Choroid plexus epithelial cell (primary cell): ENCODE measurements around the gene WIPF3.
A peak's percentile ranks its signal among the peaks of the same experiment; 100 is the strongest.

Experiments
- DNase-seq: peaks from one replicate; pipeline ENCODE4 v3.0.0-alpha.2; 2010; ENCODE audit warnings: low read depth
- H3K4me3 ChIP-seq: 2 replicates; pipeline ENCODE4 v1.5.1; 2011; ENCODE audit warnings: low read depth, mild to moderate bottlenecking, control low read depth, low read length, moderate library complexity
- CTCF ChIP-seq: conservative IDR thresholded peaks from 2 replicates; pipeline ENCODE4 v1.5.1; 2011; ENCODE audit warnings: low read depth, mild to moderate bottlenecking, control low read depth, inconsistent platforms, low read length, moderate library complexity

Gene WIPF3

DNA sequence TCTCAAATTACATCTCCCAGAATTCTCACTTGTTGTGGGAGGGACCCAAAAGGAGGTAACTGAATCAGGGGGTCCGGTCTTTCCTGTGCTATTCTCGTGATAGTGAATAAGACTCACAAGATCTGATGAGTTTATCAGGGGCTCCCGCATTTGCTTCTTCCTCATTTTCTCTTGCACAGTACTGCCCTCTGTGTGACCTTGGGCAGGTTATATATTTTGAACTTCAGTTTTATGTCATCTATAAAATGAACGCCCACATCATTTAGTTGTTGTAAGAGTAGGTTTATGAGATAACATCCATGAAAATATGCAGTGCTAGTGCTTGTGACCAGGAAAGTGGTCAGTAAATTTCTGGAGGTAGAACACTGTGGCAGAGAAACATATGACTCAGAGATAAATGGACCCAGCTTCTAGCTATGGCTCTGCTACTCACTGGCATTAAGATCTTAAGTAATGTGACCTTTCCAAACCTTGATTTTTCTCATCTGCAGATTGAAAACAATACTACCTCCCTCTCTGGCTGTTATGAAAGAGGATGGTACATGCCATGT, 139.0 kb downstream of the WIPF3 start:
- no peak overlapping the region for H3K4me3 ChIP-seq
- TF ChIP-seq CTCF: no peak
- DNase-seq: no peak

DNA sequence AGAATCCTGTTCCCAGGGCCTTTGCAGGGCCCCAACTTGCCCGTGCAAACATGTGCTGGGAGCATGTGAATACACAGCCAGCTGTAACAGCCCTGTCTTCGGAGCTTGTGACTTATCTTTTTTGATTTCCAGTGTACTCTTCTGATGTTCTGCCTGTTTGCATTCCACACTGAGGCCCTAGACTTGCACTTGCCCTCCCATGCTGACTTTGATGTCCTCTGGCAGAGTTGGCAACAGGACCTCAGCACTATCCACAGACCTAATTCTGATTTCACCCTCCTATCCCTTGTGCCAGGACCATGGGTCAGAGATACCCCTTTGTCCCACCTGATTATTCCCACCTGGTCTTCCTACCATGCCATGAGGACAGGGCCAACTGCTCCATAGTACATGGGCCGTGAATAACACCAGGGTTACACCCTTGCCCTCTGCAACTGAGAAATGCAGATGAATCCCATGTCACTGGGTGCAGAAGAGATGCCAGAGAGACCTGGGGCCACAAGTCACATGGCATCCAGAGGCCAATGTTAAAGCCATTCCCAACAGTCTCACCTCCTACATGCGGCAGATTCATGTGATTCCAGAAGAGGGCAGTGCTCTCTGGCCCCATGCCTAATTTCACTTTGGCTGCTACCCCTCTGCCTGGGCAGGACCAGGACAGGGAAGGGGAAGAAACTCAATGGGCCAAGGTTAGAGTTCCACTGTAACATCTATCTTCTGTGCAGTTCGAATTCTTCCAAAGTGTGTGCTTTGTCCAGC, 140.3 kb downstream of the WIPF3 start:
- TF ChIP-seq CTCF: peak; percentile 57
- no peak overlapping the region for H3K4me3 ChIP-seq
- peak; percentile 34 for DNase-seq

GRCh38 chr7:29948587-29948986, 142.3 kb downstream of the WIPF3 start:
- H3K4me3 ChIP-seq: no peak overlapping the region
- TF ChIP-seq CTCF: no peak
- no peak for DNase-seq

- DNase-seq: no peak
- no peak for TF ChIP-seq CTCF
- H3K4me3 ChIP-seq: no peak overlapping the region
Observed at GRCh38 chr7:29950480-29950879, 144.2 kb downstream of the WIPF3 start.

- H3K4me3 ChIP-seq: no peak overlapping the region
- no peak for TF ChIP-seq CTCF
- no peak for DNase-seq
Observed at GRCh38 chr7:29951206-29951605, 144.9 kb downstream of the WIPF3 start.

DNA sequence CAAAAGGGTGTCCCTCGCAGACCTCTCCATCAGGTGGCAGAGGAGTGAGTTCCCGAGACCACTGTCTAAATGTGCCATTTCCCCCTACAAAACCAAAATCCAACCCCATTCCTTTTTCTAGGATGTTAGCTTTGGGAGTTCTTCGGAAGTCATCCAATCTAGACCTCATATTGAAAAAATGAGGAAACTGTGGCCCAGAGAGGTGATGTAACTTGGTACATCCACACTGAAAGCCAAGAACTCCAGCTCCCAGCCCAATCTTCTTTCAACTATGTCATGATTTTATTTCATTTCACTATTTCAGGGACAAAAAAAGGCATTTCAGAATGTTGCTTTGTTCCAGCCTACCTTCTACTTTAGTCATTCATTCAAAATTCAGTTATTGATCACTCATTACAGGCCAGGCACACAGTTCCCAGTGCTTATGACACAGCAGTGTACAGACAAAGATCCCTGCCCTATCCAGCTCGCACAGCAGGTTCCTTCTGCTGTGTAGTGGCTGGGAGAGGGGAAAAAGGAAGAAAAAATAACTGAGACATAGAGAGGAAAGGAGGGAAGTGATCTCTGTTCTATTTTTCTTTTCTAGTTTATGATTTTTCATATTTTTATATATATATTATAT, 147.5 kb downstream of the WIPF3 start:
- no peak for DNase-seq
- TF ChIP-seq CTCF: no peak
- H3K4me3 ChIP-seq: no peak overlapping the region
